WTC11 (cell line): ENCODE results near the gene GAL3ST2. TPM values are rescaled to one million over a fixed set of nuclear protein-coding genes. Genes with fewer than 3 reads are reported as not detected.

Experiments used
- ATAC-seq: fragments of 200-7000 bp; cut with Tn5 transposase; 2 replicates; pipeline ENCODE4 v1.10.0; 2021; ENCODE audit warnings: mild to moderate bottlenecking, moderate library complexity
- CTCF ChIA-PET: fragments of 300-600 bp; sonication (Branson Sonifier 250); formaldehyde crosslinking; loops from one replicate; lab custom pipeline; 2021; ENCODE audit warnings: antibody characterized with exemption; lab: Charles Lee
- POLR2A ChIA-PET: fragments of 350-600 bp; sonication (Branson Sonifier 250); formaldehyde crosslinking; loops from one replicate; lab custom pipeline; 2021; ENCODE audit warnings: antibody characterized with exemption; lab: Charles Lee
- DNase-seq: peaks from one replicate; pipeline ENCODE4 v3.0.0; 2021; ENCODE audit warnings: low spot score
- H3K27ac Mint-ChIP-seq: 2 replicates; pipeline ENCODE4 v1.8.0; 2021; ENCODE audit warnings: mixed read lengths
- H3K27me3 Mint-ChIP-seq: 2 replicates; pipeline ENCODE4 v1.8.0; 2021; ENCODE audit warnings: low read depth, mild to moderate bottlenecking, moderate library complexity, mixed read lengths
- H3K36me3 Mint-ChIP-seq: 2 replicates; pipeline ENCODE4 v1.8.0; 2021; ENCODE audit warnings: mixed read lengths
- H3K4me1 Mint-ChIP-seq: 2 replicates; pipeline ENCODE4 v1.8.0; 2022; ENCODE audit warnings: mixed read lengths
- H3K4me3 Mint-ChIP-seq: 2 replicates; pipeline ENCODE4 v1.8.0; 2021; ENCODE audit warnings: mild to moderate bottlenecking, moderate library complexity, mixed read lengths
- H3K9me3 Mint-ChIP-seq: 2 replicates; pipeline ENCODE4 v1.8.0; 2021; ENCODE audit warnings: mixed read lengths
- ATF6 ChIP-seq: sonication (generic); formaldehyde crosslinking; IDR thresholded peaks from 2 replicates; pipeline ENCODE4 v1.8.1; 2023; ENCODE audit warnings: mild to moderate bottlenecking, missing genetic modification reagents
- CREM ChIP-seq: sonication (generic); formaldehyde crosslinking; IDR thresholded peaks from 2 replicates; pipeline ENCODE4 v1.8.1; 2022; ENCODE audit warnings: mild to moderate bottlenecking, missing genetic modification reagents, moderate library complexity
- CTCF ChIP-seq: fragments of 200-600 bp; IDR thresholded peaks from 2 replicates; pipeline ENCODE4 v1.8.0; 2022; ENCODE audit warnings: antibody characterized with exemption
- E2F4 ChIP-seq: sonication (generic); formaldehyde crosslinking; IDR thresholded peaks from 2 replicates; pipeline ENCODE4 v1.8.1; 2022; ENCODE audit warnings: low read depth, mild to moderate bottlenecking, moderate library complexity, missing genetic modification reagents, borderline replicate concordance
- FOXJ3 ChIP-seq: sonication (generic); formaldehyde crosslinking; IDR thresholded peaks from 2 replicates; pipeline ENCODE4 v1.9.0; 2021; ENCODE audit warnings: missing genetic modification reagents, mild to moderate bottlenecking, borderline replicate concordance
- FOXP1 ChIP-seq: sonication (generic); formaldehyde crosslinking; IDR thresholded peaks from 2 replicates; pipeline ENCODE4 v1.8.0; 2022; ENCODE audit warnings: missing genetic modification reagents, mild to moderate bottlenecking, moderate library complexity, borderline replicate concordance
- GABPB1 ChIP-seq: sonication (generic); formaldehyde crosslinking; IDR thresholded peaks from 2 replicates; pipeline ENCODE4 v1.8.1; 2023; ENCODE audit warnings: mild to moderate bottlenecking, missing genetic modification reagents
- GTF2I ChIP-seq: fragments of 250-450 bp; sonication (Bioruptor Pico); conservative IDR thresholded peaks from 2 replicates; pipeline ENCODE4 v1.4.0; 2021; ENCODE audit warnings: mild to moderate bottlenecking
- KAT7 ChIP-seq: sonication (generic); formaldehyde crosslinking; IDR thresholded peaks from 2 replicates; pipeline ENCODE4 v1.8.1; 2023; ENCODE audit warnings: missing genetic modification reagents, mild to moderate bottlenecking, borderline replicate concordance
- MXD4 ChIP-seq: fragments of 250-450 bp; sonication (Bioruptor Pico); IDR thresholded peaks from 2 replicates; pipeline ENCODE4 v1.8.0; 2021; ENCODE audit warnings: mild to moderate bottlenecking, moderate library complexity, borderline replicate concordance
- NR1H2 ChIP-seq: sonication (generic); formaldehyde crosslinking; IDR thresholded peaks from 2 replicates; pipeline ENCODE4 v1.9.0; 2021; ENCODE audit warnings: mild to moderate bottlenecking, moderate library complexity, missing genetic modification reagents
- NR3C1 ChIP-seq: sonication (generic); formaldehyde crosslinking; conservative IDR thresholded peaks from 2 replicates; pipeline ENCODE4 v1.8.1; 2023; ENCODE audit warnings: low read depth, mild to moderate bottlenecking, missing genetic modification reagents
- PRDM15 ChIP-seq: sonication (generic); formaldehyde crosslinking; IDR thresholded peaks from 2 replicates; pipeline ENCODE4 v1.8.0; 2022; ENCODE audit warnings: missing genetic modification reagents
- PRRX2 ChIP-seq: fragments of 250-450 bp; sonication (Bioruptor Pico); IDR thresholded peaks from 2 replicates; pipeline ENCODE4 v1.8.0; 2021; ENCODE audit warnings: mild to moderate bottlenecking
- SMAD3 ChIP-seq: sonication (generic); formaldehyde crosslinking; IDR thresholded peaks from 2 replicates; pipeline ENCODE4 v1.8.0; 2022; ENCODE audit warnings: missing genetic modification reagents, mild to moderate bottlenecking, borderline replicate concordance
- SMAD4 ChIP-seq: sonication (generic); formaldehyde crosslinking; IDR thresholded peaks from 2 replicates; pipeline ENCODE4 v1.8.0; 2022; ENCODE audit warnings: mild to moderate bottlenecking, missing genetic modification reagents
- SP1 ChIP-seq: sonication (generic); formaldehyde crosslinking; conservative IDR thresholded peaks from 2 replicates; pipeline ENCODE4 v1.8.1; 2022; ENCODE audit warnings: missing genetic modification reagents
- TEAD4 ChIP-seq: sonication (generic); formaldehyde crosslinking; IDR thresholded peaks from 2 replicates; pipeline ENCODE4 v1.8.0; 2022; ENCODE audit warnings: mild to moderate bottlenecking, missing genetic modification reagents
- TP53 ChIP-seq: sonication (generic); formaldehyde crosslinking; IDR thresholded peaks from 2 replicates; pipeline ENCODE4 v1.8.1; 2023; ENCODE audit warnings: mild to moderate bottlenecking, missing genetic modification reagents
- ZNF232 ChIP-seq: sonication (generic); formaldehyde crosslinking; IDR thresholded peaks from 2 replicates; pipeline ENCODE4 v1.8.0; 2022; ENCODE audit warnings: mild to moderate bottlenecking, missing genetic modification reagents
- ZNF263 ChIP-seq: sonication (generic); formaldehyde crosslinking; IDR thresholded peaks from 2 replicates; pipeline ENCODE4 v1.8.1; 2022; ENCODE audit warnings: low read depth, mild to moderate bottlenecking, moderate library complexity, missing genetic modification reagents
- ZNF317 ChIP-seq: sonication (generic); formaldehyde crosslinking; IDR thresholded peaks from 2 replicates; pipeline ENCODE4 v1.8.1; 2023; ENCODE audit warnings: low read depth, mild to moderate bottlenecking, moderate library complexity, missing genetic modification reagents, borderline replicate concordance
- total RNA-seq: library from RNA; stranded (reverse); gene quantifications from 3 replicates; pipeline ENCODE4 v1.2.3, GENCODE V29; 2021

The GAL3ST2 gene
- total RNA-seq, 1 experiment from 2014 or later: 0.98 TPM

- H3K36me3 Mint-ChIP-seq: no peaks in the 10 kb centered on the region
- POLR2A ChIA-PET: no interaction called here
- no peak for ATAC-seq
- H3K4me1 Mint-ChIP-seq: peaks cover 19% of the 10 kb centered on the region
- no peak overlapping the region for H3K4me3 Mint-ChIP-seq
- H3K27ac Mint-ChIP-seq: no peak overlapping the region
- peaks cover 41% of the 10 kb centered on the region for H3K27me3 Mint-ChIP-seq
- no peak for DNase-seq
- CTCF ChIA-PET: interaction anchor here (1.6 kb wide), 1 partner anchor 108 kb away, joined by 6 read pairs; the partner anchor contains the start of gene D2HGDH
- H3K9me3 Mint-ChIP-seq: no peaks in the 10 kb centered on the region
- TF ChIP-seq ZNF232 (CRISPR knock-in tag): no peak
- TF ChIP-seq MXD4 (CRISPR knock-in tag): no peak
- no peak for TF ChIP-seq SP1
- TF ChIP-seq TP53 (CRISPR knock-in tag): no peak
- no peak for TF ChIP-seq E2F4 (CRISPR knock-in tag)
- TF ChIP-seq PRRX2 (CRISPR knock-in tag): no peak
- TF ChIP-seq KAT7 (CRISPR knock-in tag): no peak
- no peak for TF ChIP-seq NR1H2 (CRISPR knock-in tag)
- no peak for TF ChIP-seq SMAD4 (CRISPR knock-in tag)
- no peak for TF ChIP-seq GTF2I (CRISPR knock-in tag)
- TF ChIP-seq GABPB1 (CRISPR knock-in tag): no peak
- TF ChIP-seq PRDM15 (CRISPR knock-in tag): no peak
- TF ChIP-seq CTCF: no peak
- no peak for TF ChIP-seq FOXJ3 (CRISPR knock-in tag)
- no peak for TF ChIP-seq CREM (CRISPR knock-in tag)
- TF ChIP-seq FOXP1: no peak
Observed at GRCh38 chr2:241842067-241842415, 65.4 kb downstream of the GAL3ST2 start.

GRCh38 chr2:241842620-241843211, 66.1 kb downstream of the GAL3ST2 start:
- no peak for DNase-seq
- CTCF ChIA-PET: no interaction called here
- H3K36me3 Mint-ChIP-seq: no peaks in the 10 kb centered on the region
- TF ChIP-seq SMAD3 (CRISPR knock-in tag) (no peak), ZNF263 (CRISPR knock-in tag) (no peak), CTCF (no peak), ATF6 (no peak), PRRX2 (CRISPR knock-in tag) (no peak), NR3C1 (CRISPR knock-in tag) (no peak), ZNF317 (no peak), TEAD4 (CRISPR knock-in tag) (no peak), GABPB1 (CRISPR knock-in tag) (no peak), MXD4 (CRISPR knock-in tag) (no peak)
- TF ChIP-seq, all 79 proteins: peak for 0
- no peak for ATAC-seq
- Mint-ChIP-seq H3K4me1 (peaks cover 19% of the 10 kb centered on the region), H3K27ac (0 out of 2 replicates have a peak overlapping the region, but pooled peaks have one; percentile 30), H3K27me3 (peaks cover 38% of the 10 kb centered on the region), H3K4me3 (peak overlapping the region; percentile 41), H3K9me3 (no peaks in the 10 kb centered on the region)
- POLR2A ChIA-PET: no interaction called here
